Endothelial cell of umbilical vein (primary cell): ENCODE measurements around the gene FOXP1. TPM values are rescaled to one million over a fixed set of nuclear protein-coding genes. Genes with fewer than 3 reads are reported as not detected.

Source experiments
- BruUV-seq: library from RNA; stranded (reverse); fragments of 400-500 nt; replicated peaks from 2 replicates; lab custom pipeline; 2021; lab: Mats Ljungman, UMichigan
- CTCF ChIA-PET: fragments of 300-600, 350-600 bp; sonication (Branson Sonifier 250); formaldehyde crosslinking; loops from one replicate; lab custom pipeline; 2021; ENCODE audit warnings: antibody characterized with exemption, inconsistent platforms; lab: Charles Lee
- POLR2A ChIA-PET: fragments of 300-600, 350-600 bp; sonication (Branson Sonifier 250); formaldehyde crosslinking; loops from one replicate; lab custom pipeline; 2021; ENCODE audit warnings: antibody characterized with exemption, inconsistent platforms; lab: Charles Lee
- DNase-seq: peaks from one replicate; pipeline ENCODE4 v3.0.0-alpha.2; 2011; ENCODE audit warnings: low read depth, low spot score
- FAIRE-seq: peaks from 2 replicates; lab custom pipeline; 2011; peaks lifted over from hg19 to GRCh38; lab: Jason Lieb, UNC
- H2AFZ ChIP-seq: 2 replicates; pipeline ENCODE4 v1.6.0; 2012; ENCODE audit warnings: low read depth, low read length, control low read depth, inconsistent platforms
- H3K27ac ChIP-seq: 2 replicates; pipeline ENCODE4 v1.5.1; 2011; ENCODE audit warnings: low read depth, mild to moderate bottlenecking, control low read depth, low read length, moderate library complexity; ENCODE audit not compliant: insufficient read depth
- H3K27me3 ChIP-seq, 2 experiments: 2 replicates each; pipeline versions ENCODE4 v1.6.0 to v1.6.1; 2011; ENCODE audit warnings: low read length in 2 of 2, mixed read lengths in 1 of 2; ENCODE audit not compliant: control insufficient read depth in 2 of 2, insufficient read depth in 2 of 2
- H3K36me3 ChIP-seq, 2 experiments: 2 replicates in 1 of 2; 3 replicates in 1 of 2; pipeline ENCODE4 v1.5.1; 2011; ENCODE audit warnings: low read length in 2 of 2, mild to moderate bottlenecking in 1 of 2, moderate library complexity in 1 of 2; ENCODE audit not compliant: control insufficient read depth in 2 of 2, insufficient read depth in 2 of 2; ENCODE audit errors: extremely low read depth in 1 of 2
- H3K4me1 ChIP-seq: 3 replicates; pipeline ENCODE4 v1.5.1; 2011; ENCODE audit warnings: mild to moderate bottlenecking, low read length; ENCODE audit not compliant: control insufficient read depth, insufficient read depth; ENCODE audit errors: extremely low read depth
- H3K4me2 ChIP-seq: 2 replicates; pipeline ENCODE4 v1.6.1; 2011; ENCODE audit warnings: low read length, control low read depth, mixed read lengths; ENCODE audit not compliant: insufficient read depth
- H3K4me3 ChIP-seq, 3 experiments: fragments of 200-600 bp in 1 of 3; sonication (generic), shearing (Covaris generic) in 1 of 3; replicated peaks in 1 of 3; 2 replicates each; pipeline ENCODE4 v1.5.1; 2011 to 2016; ENCODE audit warnings: control low read depth in 3 of 3, low read length in 3 of 3, mild to moderate bottlenecking in 2 of 3, inconsistent platforms in 1 of 3, low read depth in 1 of 3, moderate library complexity in 1 of 3; ENCODE audit not compliant: insufficient read depth in 1 of 3
- H3K79me2 ChIP-seq: 2 replicates; pipeline ENCODE4 v1.6.0; 2012; ENCODE audit warnings: low read length, inconsistent platforms; ENCODE audit not compliant: control insufficient read depth, insufficient read depth
- H3K9ac ChIP-seq: replicated peaks from 2 replicates; pipeline ENCODE3; 2011; ENCODE audit warnings: low read length, control low read depth; ENCODE audit not compliant: insufficient read depth; ENCODE audit errors: extremely low read depth
- H3K9me1 ChIP-seq: replicated peaks from 3 replicates; pipeline ENCODE4 v1.6.0; 2011; ENCODE audit warnings: mild to moderate bottlenecking, low read length; ENCODE audit not compliant: control insufficient read depth, insufficient read depth; ENCODE audit errors: extremely low read depth
- H3K9me3 ChIP-seq: replicated peaks from 2 replicates; pipeline ENCODE4 v1.5.1; 2012; ENCODE audit warnings: low read length, inconsistent platforms; ENCODE audit not compliant: control insufficient read depth, insufficient read depth
- H4K20me1 ChIP-seq: replicated peaks from 2 replicates; pipeline ENCODE3; 2011; ENCODE audit warnings: mild to moderate bottlenecking, low read length; ENCODE audit not compliant: control insufficient read depth, insufficient read depth; ENCODE audit errors: extremely low read depth
- FOS ChIP-seq: IDR thresholded peaks from 2 replicates; pipeline ENCODE4 v1.6.1; 2011; ENCODE audit warnings: mild to moderate bottlenecking, low read length, moderate library complexity, borderline replicate concordance; ENCODE audit not compliant: insufficient read depth
- GATA2 ChIP-seq: IDR thresholded peaks from 2 replicates; pipeline ENCODE4 v1.7.0; 2011; ENCODE audit warnings: low read depth, mild to moderate bottlenecking, moderate library complexity, mixed read lengths, low read length; ENCODE audit not compliant: insufficient read length, insufficient read depth
- JUN ChIP-seq: IDR thresholded peaks from 2 replicates; pipeline ENCODE4 v1.6.1; 2011; ENCODE audit warnings: borderline replicate concordance, low read depth; ENCODE audit not compliant: insufficient read length, insufficient read depth
- MYC ChIP-seq: IDR thresholded peaks from one replicate; pipeline ENCODE4 v1.6.1; 2011; ENCODE audit warnings: mild to moderate bottlenecking, low read depth, low read length
- POLR2A ChIP-seq: IDR thresholded peaks from 2 replicates; pipeline ENCODE4 v1.6.1; 2012; ENCODE audit warnings: low read depth, mild to moderate bottlenecking, control low read depth, low read length
- POLR2AphosphoS5 ChIP-seq: IDR thresholded peaks from 2 replicates; pipeline ENCODE4 v1.6.1; 2012; ENCODE audit warnings: low read depth, mild to moderate bottlenecking, control low read depth, low read length, moderate library complexity; ENCODE audit not compliant: insufficient read depth
- dilution Hi-C: fragments of 300-500 bp; cut with MboI; formaldehyde crosslinking; loops from one replicate; pipeline ENCODE4 v1.15.0; 2019; ENCODE audit warnings: low sequenced_read_pairs; ENCODE audit not compliant: extremely low pct_ligation_motif_present
- intact Hi-C: fragments of 100-400 bp; cut with micrococcal nuclease; formaldehyde crosslinking; loops from one replicate; pipeline ENCODE4 v1.10.0; 2022
- polyA plus RNA-seq, 4 experiments: library from polyadenylated mRNA; depleted of rRNA in 3 of 4; stranded (reverse) in 3 of 4; unstranded in 1 of 4; fragments of >200 nt; gene quantifications; 2 replicates each; pipeline versions ENCODE4 v1.2.1 to v1.2.3, GENCODE V29; 2011 to 2012; ENCODE audit warnings: missing spikeins in 1 of 4
- total RNA-seq: library from RNA; stranded (reverse); gene quantifications from 2 replicates; pipeline ENCODE4 v1.2.3, GENCODE V29; 2021
- TF ChIP-seq, protein P1 (sequence below), 2 donors: IDR thresholded peaks; 1 replicate in 1 of 2; 2 replicates in 1 of 2; pipeline ENCODE4 v1.5.1; 2011; ENCODE audit warnings: low read length in 2 of 2, mild to moderate bottlenecking in 2 of 2, moderate library complexity in 2 of 2, control low read depth in 1 of 2, inconsistent platforms in 1 of 2, low read depth in 1 of 2; ENCODE audit not compliant: insufficient read depth in 1 of 2; ENCODE audit errors: extremely low read depth in 1 of 2
- TF ChIP-seq, protein P2 (sequence below): IDR thresholded peaks from 2 replicates; pipeline ENCODE4 v1.6.1; 2011; ENCODE audit not compliant: insufficient read depth, insufficient read length

FOXP1 gene
- total and polyA plus RNA-seq, 2 donors (not counting 3 experiments of a cell fraction or from before 2014, with no cell fraction given): 41.0 to 107 TPM

DNA sequence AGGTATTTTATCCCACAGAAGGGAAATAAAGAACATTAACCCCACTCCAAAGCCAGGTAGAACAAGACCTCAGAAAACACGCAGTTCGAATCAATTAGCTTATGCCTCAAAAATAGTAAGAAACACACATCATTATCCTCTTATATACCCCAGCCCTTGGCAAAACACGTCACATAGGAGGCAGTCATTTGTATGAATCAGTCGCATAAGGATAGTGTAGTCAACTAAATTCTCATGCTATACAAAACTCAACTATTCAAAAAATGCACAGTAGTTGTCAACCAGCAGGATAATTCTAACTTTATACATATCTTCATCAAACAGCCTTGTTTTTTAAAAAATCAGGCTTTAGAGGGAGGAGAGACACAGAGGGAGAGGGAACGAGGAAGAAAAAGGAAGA is 298.4 kb downstream of the FOXP1 start:
- Histone ChIP-seq H2AFZ (no peak overlapping the region), H3K4me3 (no peak overlapping the region), H3K79me2 (no peaks in the 10 kb centered on the region), H3K27me3 (no peaks in the 10 kb centered on the region), H3K36me3 (no peaks in the 10 kb centered on the region), H3K9me3 (no peaks in the 10 kb centered on the region), H3K4me2 (no peak overlapping the region), H3K9me1 (no peaks in the 10 kb centered on the region), H3K4me1 (peaks cover 5% of the 10 kb centered on the region), H3K9ac (no peak overlapping the region), H4K20me1 (no peaks in the 10 kb centered on the region), H3K27ac (no peak overlapping the region)
- intact Hi-C loops: no loop called here
- dilution Hi-C loops: no loop called here
- BruUV-seq: no TSS peak
- TF ChIP-seq POLR2A (no peak), GATA2 (no peak), POLR2AphosphoS5 (no peak), MYC (no peak), FOS (no peak), JUN (no peak)
- TF ChIP-seq, protein P1, sequence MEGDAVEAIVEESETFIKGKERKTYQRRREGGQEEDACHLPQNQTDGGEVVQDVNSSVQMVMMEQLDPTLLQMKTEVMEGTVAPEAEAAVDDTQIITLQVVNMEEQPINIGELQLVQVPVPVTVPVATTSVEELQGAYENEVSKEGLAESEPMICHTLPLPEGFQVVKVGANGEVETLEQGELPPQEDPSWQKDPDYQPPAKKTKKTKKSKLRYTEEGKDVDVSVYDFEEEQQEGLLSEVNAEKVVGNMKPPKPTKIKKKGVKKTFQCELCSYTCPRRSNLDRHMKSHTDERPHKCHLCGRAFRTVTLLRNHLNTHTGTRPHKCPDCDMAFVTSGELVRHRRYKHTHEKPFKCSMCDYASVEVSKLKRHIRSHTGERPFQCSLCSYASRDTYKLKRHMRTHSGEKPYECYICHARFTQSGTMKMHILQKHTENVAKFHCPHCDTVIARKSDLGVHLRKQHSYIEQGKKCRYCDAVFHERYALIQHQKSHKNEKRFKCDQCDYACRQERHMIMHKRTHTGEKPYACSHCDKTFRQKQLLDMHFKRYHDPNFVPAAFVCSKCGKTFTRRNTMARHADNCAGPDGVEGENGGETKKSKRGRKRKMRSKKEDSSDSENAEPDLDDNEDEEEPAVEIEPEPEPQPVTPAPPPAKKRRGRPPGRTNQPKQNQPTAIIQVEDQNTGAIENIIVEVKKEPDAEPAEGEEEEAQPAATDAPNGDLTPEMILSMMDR (IDR thresholded peaks at IDR 0.05; ENCODE audit: extremely low read depth in 1 of 2, insufficient read depth in 1 of 2, low read depth in 1 of 2, low read length in 2 of 2): no peak
- TF ChIP-seq, protein P2, sequence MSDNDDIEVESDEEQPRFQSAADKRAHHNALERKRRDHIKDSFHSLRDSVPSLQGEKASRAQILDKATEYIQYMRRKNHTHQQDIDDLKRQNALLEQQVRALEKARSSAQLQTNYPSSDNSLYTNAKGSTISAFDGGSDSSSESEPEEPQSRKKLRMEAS: no peak
- FAIRE-seq: no peak
- POLR2A ChIA-PET: no interaction called here
- DNase-seq: no peak
- CTCF ChIA-PET: no interaction called here
